Activated CD4-positive, alpha-beta T cell treated with anti-CD3 and anti-CD28 coated beads for 24 hours (primary cell): Measurements from ENCODE around the gene GABRB3.
"Not testable (repeated sequence)": the region's sequence is repeated elsewhere in the genome, so short reads cannot be mapped to it uniquely, and the experiment has no call there.

Experiments used
- DNase-seq, 2 donors: peaks; one replicate each; pipeline ENCODE4 v3.0.0-alpha.2; 2020; ENCODE audit warnings: low read depth in 2 of 2

The GABRB3 gene

GRCh38 chr15:26736502-26737248 lies 36.2 kb downstream of the GABRB3 start:
- DNase-seq: no peak

- no peak for DNase-seq
Observed at GRCh38 chr15:26731965-26732364, 40.9 kb downstream of the GABRB3 start.

DNA sequence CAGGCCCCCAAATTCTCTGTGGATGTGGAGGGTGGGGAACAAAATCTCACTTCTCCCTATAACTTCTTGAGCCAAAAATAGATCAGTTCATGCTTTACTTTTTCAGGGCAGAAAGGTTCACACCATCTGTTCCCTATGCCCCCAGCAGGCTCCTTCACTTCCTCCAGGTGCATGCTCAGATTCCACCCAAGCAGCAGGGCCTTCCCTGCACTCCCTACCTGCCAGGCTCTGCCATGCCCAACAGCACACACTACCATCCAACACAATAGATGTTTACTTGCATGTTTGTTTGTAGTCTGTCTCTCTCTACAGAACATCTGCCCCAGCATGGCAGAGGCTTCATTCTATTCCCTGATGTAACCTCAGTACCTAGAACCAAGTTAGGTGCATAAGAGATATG lies 43.3 kb downstream of the GABRB3 start:
- no peak for DNase-seq

- DNase-seq: no peak
Observed at GRCh38 chr15:26729030-26729429, 43.8 kb downstream of the GABRB3 start.

GRCh38 chr15:26724381-26725150 lies 48.3 kb downstream of the GABRB3 start:
- no peak for DNase-seq

- no peak for DNase-seq
Observed at GRCh38 chr15:26722621-26723160, 50.2 kb downstream of the GABRB3 start.

- DNase-seq: no peak
Observed at GRCh38 chr15:26721232-26721967, 51.5 kb downstream of the GABRB3 start.

DNA sequence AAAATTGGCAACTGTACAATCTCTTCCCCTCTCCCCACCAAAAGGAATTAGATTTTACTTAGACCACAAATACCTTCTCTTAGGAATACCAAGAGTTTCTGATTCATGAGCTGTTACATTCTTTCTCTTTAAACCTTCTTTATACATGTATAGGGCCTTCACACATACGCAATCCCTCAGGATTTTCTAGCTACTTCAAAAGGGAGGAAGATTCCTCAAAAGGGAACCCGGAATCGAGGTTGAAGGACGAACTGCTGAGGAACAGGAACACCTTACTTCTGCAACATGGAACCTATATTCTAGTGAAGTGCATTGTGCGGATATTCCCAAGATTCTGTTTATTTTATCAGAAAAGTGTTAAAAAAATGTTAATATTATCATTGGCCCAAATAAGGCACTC lies 52.3 kb downstream of the GABRB3 start:
- DNase-seq: no peak

DNA sequence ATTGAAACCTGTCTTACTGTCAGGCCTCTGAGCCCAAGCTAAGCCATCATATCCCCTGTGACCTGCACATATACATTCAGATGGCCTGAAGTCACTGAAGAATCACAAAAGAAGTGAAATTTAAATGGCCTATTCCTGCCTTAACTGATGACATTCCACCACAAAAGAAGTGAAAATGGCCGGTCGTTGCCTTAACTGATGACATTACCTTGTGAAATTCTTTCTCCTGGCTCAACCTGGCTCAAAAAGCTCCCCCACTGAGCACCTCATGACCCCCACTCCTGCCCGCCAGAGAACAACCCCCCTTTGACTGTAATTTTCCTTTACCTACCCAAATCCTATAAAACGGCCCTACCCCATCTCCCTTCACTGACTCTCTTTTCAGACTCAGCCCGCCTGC lies 53.0 kb downstream of the GABRB3 start:
- DNase-seq: not testable (repeated sequence)

DNA sequence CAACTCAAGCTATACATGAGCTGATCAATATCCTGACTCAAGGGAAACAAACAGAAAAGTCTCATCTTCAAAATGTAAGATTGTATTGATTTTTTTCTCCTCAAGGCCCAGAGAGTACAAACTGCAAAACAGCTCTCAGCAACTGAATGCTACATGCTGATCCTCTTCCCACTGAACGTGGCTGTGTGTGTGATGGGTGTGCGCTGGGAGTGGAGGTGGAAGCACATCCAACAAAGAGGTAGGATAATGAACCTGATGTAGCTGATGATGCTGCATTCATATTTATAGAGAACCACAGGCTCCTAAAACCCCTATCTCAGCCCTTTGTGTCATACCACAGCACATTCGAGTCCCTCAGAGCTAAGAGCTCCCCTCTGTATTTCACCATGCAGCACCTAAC lies 56.8 kb downstream of the GABRB3 start:
- DNase-seq: no peak

GRCh38 chr15:26713498-26713897 lies 59.4 kb downstream of the GABRB3 start:
- DNase-seq: no peak

- DNase-seq: no peak
Observed at GRCh38 chr15:26712335-26712734, 60.5 kb downstream of the GABRB3 start.

- DNase-seq: no peak
Observed at GRCh38 chr15:26711445-26711844, 61.4 kb downstream of the GABRB3 start.

GRCh38 chr15:26702381-26702780 lies 70.5 kb downstream of the GABRB3 start:
- no peak for DNase-seq

DNA sequence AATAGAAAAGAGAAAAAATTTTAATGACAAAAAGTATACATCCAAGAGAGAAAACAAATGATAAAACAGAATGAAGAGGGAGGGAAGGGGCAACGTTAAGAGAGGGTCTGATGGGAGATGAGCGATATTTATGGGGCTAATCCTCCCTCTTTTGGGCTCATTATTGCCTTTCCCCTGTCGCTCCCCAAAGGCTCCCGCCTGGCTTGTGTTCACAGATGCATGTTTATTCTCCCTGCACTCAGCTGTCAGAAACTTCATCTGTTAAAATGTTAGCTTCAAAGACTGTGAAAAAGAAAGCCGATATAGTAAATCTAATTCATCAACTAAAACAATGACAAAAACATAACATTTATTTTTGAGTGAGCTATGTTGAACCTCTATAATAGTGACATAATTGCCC lies 74.3 kb downstream of the GABRB3 start:
- no peak for DNase-seq

GRCh38 chr15:26697913-26698312 lies 75.0 kb downstream of the GABRB3 start:
- no peak for DNase-seq

DNA sequence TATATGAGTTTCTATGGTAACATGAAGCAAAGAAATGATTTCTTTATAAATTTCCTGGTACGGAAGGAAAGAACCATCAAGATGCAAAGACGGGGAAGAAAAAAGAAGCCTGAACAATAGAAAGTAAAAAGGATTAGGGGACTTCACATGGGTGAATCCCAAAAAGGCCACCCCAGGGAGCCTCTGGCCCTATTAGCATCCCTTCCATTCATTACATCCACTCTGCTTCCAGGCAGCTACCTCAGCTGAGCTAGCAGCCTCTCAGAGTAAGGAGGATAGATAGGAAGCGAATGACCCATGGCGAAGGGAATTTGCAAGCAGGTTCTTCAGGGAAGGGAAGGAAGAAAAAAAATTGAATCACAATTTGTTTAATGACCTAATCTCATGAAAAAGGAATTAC lies 81.6 kb downstream of the GABRB3 start:
- no peak for DNase-seq

GRCh38 chr15:26690778-26691177 lies 82.1 kb downstream of the GABRB3 start:
- DNase-seq: no peak

DNA sequence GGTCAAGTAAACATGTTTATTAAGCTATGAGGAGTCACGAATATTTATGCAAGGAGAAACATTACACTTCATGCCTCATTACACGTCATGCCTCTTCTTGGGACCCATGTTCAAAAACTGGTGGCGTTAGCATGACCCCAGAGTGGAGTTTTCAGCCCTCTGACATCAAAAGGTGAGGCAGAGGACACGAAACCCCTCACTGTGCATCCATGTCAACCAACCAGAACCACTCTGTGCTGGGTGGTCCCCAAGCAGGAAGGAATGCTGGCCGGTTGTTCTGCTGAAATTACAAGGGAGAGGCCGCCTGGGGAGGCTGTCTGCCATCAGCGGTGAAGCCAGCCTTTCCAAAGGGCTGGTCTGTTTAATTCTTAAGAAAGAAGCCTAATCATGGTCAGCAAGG lies 83.4 kb downstream of the GABRB3 start:
- DNase-seq: no peak

DNA sequence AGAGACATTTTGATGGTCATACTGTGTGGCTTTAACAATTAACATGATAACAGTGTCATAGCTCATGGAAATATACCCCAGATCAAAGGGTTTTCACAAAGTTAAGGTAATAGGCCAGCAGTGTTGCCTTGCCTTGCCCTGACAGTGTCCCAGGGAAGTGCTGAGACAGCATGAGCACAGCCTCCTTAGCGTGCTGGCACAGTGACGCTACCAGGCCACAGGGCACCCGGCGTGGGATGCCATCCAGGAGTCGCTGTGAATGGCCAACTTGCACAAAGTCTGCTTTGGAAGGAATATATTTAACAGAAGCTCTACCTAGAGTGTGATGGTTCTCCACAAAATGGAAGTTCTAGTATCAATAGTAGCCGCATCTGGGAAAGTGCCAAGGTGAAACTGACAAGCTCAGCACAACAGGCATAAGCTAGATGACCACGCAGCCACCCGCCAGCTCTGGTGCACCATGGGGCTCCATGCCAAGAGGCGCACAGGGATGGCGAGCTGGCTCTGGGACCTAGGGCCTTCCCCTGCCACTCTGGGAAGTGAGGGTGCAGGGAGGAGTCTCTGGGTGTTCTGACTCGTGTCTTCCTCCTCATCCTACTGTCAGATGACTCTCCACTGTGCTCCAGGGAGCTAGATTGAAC lies 86.2 kb downstream of the GABRB3 start:
- no peak for DNase-seq

DNA sequence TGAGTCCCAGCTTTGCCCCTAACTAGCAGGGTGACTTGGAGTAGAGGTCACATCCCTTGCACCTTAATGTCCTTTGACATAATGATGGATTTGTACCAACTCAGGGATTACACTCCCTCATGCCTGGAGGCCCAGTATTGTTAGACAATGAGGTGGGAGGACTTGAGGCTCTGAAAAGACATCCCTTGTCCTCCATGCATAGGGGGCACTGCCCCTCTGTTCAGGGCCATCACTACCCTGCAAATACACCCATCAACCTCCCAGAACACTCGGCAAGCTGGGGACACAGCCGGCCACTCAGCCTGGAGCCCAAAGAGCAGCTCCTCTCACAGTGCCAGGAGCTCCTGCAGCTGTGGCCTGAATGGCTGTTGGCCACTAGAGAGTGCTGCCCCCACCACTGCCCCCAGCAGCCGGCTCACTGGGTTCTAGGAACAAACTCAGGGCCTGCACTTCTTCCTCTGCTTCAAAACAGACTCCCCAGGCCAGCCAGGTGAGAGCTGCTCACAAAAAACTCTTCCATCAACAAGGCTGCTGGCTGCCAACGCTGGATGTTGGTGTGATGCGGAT lies 90.2 kb downstream of the GABRB3 start:
- no peak for DNase-seq

GRCh38 chr15:26679927-26680326 lies 92.9 kb downstream of the GABRB3 start:
- DNase-seq: no peak
